Type B pancreatic cell (in vitro differentiated cells): ENCODE data around the gene LGALS13. TPM values are rescaled to one million over a fixed set of nuclear protein-coding genes. Genes with fewer than 3 reads are reported as not detected.

ENCODE experiments used
- DNase-seq: peaks from one replicate; pipeline ENCODE4 v3.0.0; 2021; ENCODE audit warnings: mixed read lengths; ENCODE audit not compliant: unreplicated experiment; ENCODE audit errors: extremely low spot score
- H3K27ac Mint-ChIP-seq: 2 replicates; pipeline ENCODE4 v1.8.0; 2021; ENCODE audit warnings: mild to moderate bottlenecking, mixed read lengths
- H3K27me3 Mint-ChIP-seq: 2 replicates; pipeline ENCODE4 v1.8.0; 2021; ENCODE audit warnings: mixed read lengths
- H3K36me3 Mint-ChIP-seq: 2 replicates; pipeline ENCODE4 v1.8.0; 2021; ENCODE audit warnings: mixed read lengths
- H3K4me1 Mint-ChIP-seq: one replicate; pipeline ENCODE4 v1.8.0; 2021; ENCODE audit warnings: mixed read lengths; ENCODE audit not compliant: unreplicated experiment
- H3K4me3 Mint-ChIP-seq: 2 replicates; pipeline ENCODE4 v1.8.0; 2021; ENCODE audit warnings: mild to moderate bottlenecking, mixed read lengths
- H3K9me3 Mint-ChIP-seq: 2 replicates; pipeline ENCODE4 v1.8.0; 2021; ENCODE audit warnings: mixed read lengths
- total RNA-seq: library from RNA; stranded (reverse); gene quantifications from 2 replicates; pipeline ENCODE4 v1.2.1, GENCODE V29; 2021; ENCODE audit warnings: low replicate concordance
- TF ChIP-seq, protein P1 (sequence below): fragments of 200-600 bp; sonication (generic); conservative IDR thresholded peaks from 2 replicates; pipeline ENCODE4 v1.5.0; 2021; ENCODE audit warnings: antibody characterized with exemption, mild to moderate bottlenecking

LGALS13 gene
- total RNA-seq, 1 donor from 2014 or later = not detected

DNA sequence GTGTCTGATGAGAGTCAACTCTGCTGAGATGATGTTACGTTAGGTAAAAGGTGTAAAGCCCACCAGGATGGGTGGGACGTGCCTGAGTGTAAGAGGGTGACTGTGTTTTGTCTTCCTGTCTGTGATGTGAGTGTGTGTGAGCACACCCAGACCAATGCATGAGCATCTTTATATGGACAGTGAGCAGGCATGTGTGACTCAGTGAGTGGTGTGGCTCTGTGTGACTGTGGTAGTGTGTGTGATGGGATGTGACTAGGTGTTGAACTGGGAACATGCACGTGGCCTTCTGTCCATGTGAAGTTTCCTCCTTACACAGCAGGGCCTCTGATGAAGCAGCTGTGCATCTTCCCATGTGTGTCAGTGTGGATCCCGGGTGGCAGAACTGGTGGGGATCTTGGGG is 35.6 kb downstream of the LGALS13 start:
- TF ChIP-seq, protein P1, sequence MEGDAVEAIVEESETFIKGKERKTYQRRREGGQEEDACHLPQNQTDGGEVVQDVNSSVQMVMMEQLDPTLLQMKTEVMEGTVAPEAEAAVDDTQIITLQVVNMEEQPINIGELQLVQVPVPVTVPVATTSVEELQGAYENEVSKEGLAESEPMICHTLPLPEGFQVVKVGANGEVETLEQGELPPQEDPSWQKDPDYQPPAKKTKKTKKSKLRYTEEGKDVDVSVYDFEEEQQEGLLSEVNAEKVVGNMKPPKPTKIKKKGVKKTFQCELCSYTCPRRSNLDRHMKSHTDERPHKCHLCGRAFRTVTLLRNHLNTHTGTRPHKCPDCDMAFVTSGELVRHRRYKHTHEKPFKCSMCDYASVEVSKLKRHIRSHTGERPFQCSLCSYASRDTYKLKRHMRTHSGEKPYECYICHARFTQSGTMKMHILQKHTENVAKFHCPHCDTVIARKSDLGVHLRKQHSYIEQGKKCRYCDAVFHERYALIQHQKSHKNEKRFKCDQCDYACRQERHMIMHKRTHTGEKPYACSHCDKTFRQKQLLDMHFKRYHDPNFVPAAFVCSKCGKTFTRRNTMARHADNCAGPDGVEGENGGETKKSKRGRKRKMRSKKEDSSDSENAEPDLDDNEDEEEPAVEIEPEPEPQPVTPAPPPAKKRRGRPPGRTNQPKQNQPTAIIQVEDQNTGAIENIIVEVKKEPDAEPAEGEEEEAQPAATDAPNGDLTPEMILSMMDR = no peak
- H3K27ac Mint-ChIP-seq = no peak overlapping the region
- H3K27me3 Mint-ChIP-seq = peaks cover 25% of the 10 kb centered on the region
- H3K4me1 Mint-ChIP-seq = no peaks in the 10 kb centered on the region
- no peaks in the 10 kb centered on the region for H3K9me3 Mint-ChIP-seq
- DNase-seq = no peak
- no peak overlapping the region for H3K4me3 Mint-ChIP-seq
- no peaks in the 10 kb centered on the region for H3K36me3 Mint-ChIP-seq

DNA sequence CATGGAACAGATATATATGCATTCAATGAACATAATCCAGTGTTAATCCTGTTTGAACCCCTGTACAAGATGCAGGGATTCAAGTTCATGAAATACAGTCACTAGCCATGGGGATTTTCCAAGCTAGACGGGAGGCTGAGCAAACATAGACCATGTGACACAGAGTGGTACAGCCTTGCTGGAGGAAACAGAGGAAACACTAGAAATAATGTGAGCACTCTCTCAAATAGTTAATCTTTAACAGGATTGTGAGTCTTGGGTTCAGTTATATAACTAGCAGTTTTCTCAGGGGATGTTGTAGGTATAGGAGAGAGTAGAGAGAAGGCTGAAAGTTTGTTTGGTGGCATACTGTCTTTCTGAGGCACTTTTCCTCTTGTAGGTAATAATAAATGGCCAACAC is 39.4 kb downstream of the LGALS13 start:
- peaks cover 17% of the 10 kb centered on the region for H3K27me3 Mint-ChIP-seq
- TF ChIP-seq, protein P1 = no peak
- no peak for DNase-seq
- H3K27ac Mint-ChIP-seq = no peak overlapping the region
- no peaks in the 10 kb centered on the region for H3K9me3 Mint-ChIP-seq
- no peaks in the 10 kb centered on the region for H3K36me3 Mint-ChIP-seq
- H3K4me3 Mint-ChIP-seq = no peak overlapping the region
- H3K4me1 Mint-ChIP-seq = no peaks in the 10 kb centered on the region

DNA sequence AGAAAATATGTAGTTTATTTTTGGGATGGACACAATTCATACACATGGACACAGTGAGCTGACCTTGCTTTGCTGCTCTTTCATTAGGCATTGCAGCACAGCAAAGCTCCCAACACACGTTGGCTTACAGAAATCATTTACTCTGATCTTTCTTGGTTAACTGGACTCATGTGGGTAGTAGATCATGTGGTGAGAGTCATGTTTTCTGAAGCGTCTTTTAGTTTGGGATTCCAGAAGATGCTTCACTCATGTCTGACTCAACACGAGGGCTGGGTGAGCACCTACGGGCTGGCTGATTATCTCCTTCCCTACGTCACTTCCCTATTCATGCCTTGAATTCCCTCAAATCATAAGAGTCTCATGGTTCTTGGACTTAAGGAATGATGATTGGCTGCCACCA is 41.3 kb downstream of the LGALS13 start:
- Mint-ChIP-seq H3K27me3 (peaks cover 13% of the 10 kb centered on the region), H3K4me1 (no peaks in the 10 kb centered on the region), H3K4me3 (no peak overlapping the region), H3K9me3 (no peaks in the 10 kb centered on the region), H3K36me3 (no peaks in the 10 kb centered on the region), H3K27ac (no peak overlapping the region)
- no peak for DNase-seq
- TF ChIP-seq, protein P1 = no peak

DNA sequence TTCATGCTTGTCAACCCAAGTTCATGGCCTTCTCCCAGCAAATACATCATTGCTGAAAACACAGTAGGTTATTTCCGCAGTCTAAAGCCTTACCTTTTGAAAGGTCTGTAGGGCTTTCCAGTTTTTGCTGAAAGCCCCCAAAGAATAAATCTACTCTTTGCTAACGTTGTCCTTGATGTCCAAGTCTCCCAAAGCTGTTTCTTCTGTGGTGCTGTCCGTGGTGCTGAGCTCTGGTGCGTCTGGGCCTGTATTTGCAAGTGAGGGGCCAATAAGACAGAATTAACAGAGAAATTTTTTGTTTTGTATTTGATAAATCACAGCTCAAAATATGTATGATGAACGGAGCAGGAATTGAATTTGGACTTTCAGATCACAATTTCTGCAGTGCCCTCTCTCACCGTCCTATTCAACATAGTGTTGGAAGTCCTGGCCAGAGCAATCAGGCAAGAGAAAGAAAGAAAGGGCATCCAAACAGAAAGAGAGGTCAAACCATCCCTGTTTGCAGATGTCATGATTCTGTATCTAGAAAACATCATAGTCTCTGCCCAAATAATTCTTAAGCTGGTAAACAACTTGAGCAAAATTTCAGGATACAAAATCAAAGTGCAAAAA is 43.6 kb downstream of the LGALS13 start:
- Mint-ChIP-seq H3K4me3 (no peak overlapping the region), H3K27ac (no peak overlapping the region), H3K4me1 (no peaks in the 10 kb centered on the region), H3K9me3 (no peaks in the 10 kb centered on the region), H3K27me3 (peaks cover 17% of the 10 kb centered on the region), H3K36me3 (no peaks in the 10 kb centered on the region)
- TF ChIP-seq, protein P1 = no peak
- no peak for DNase-seq

DNA sequence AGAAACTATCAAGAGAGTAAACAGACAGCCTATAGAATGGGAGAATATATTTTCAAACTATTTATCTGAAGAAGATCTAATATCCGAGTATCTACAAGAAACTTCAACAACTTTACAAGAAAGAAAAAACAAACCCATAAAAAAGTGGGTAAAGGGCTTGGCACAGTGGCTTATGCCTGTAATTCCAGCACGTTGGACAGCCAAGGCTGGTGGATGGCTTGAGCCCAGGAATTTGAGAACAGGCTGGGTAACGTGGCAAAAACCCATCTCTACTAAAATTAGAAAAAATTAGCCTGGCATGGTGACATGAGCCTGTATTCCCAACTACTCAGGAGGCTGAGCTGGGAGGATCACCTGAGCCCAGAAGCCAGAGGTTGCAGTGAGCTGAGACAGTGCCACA is 45.6 kb downstream of the LGALS13 start:
- H3K27me3 Mint-ChIP-seq = peaks cover 36% of the 10 kb centered on the region
- TF ChIP-seq, protein P1 = no peak

DNA sequence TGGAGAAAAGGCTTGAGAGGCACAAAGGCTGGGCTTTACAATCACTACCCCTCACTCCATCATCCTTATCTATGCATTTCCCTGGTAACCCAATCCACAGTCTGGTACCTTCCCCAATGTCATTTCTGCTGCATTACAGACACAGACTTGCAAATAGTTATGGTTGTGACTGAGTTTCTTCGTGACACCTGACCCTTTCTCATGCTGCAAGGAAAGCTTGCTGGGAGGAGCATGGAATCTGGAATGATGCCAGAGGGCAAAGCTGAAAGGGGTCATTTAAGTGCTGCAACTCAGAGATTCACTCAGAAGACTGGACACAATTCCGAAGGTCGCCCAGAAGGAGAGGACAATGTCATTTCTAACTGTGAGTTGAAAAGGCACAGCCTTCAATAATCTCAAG is 53.3 kb downstream of the LGALS13 start, which contains the start of gene LGALS16:
Gene LGALS16 (plus strand): TSS at position 301 of the 400 bp plus-strand sequence. CDS start 49 bp downstream, at position 350.
- no peak within 1 kb of the TSS for H3K4me3 Mint-ChIP-seq
- no peaks in the 10 kb centered on the region for H3K36me3 Mint-ChIP-seq
- no peak for DNase-seq
- TF ChIP-seq, protein P1 = no peak
- no peaks in the 10 kb centered on the region for H3K4me1 Mint-ChIP-seq
- H3K27me3 Mint-ChIP-seq = peaks cover 54% of the 10 kb centered on the region
- no peak within 1 kb of the TSS for H3K27ac Mint-ChIP-seq
- H3K9me3 Mint-ChIP-seq = no peaks in the 10 kb centered on the region

More for the DNA sequence above, 45.6 kb downstream of the LGALS13 start:
- no peaks in the 10 kb centered on the region for H3K9me3 Mint-ChIP-seq
- no peak for DNase-seq
- no peak overlapping the region for H3K4me3 Mint-ChIP-seq
- H3K4me1 Mint-ChIP-seq = no peaks in the 10 kb centered on the region
- no peaks in the 10 kb centered on the region for H3K36me3 Mint-ChIP-seq
- no peak overlapping the region for H3K27ac Mint-ChIP-seq
